Activated naive CD8-positive, alpha-beta T cell (primary cell): ENCODE data around the gene TRHDE.

Experiments
- H3K27ac Mint-ChIP-seq: one replicate; pipeline ENCODE4 v1.8.0; 2021; ENCODE audit warnings: mixed read lengths
- H3K27me3 Mint-ChIP-seq: one replicate; pipeline ENCODE4 v1.8.0; 2021; ENCODE audit warnings: mixed read lengths
- H3K36me3 Mint-ChIP-seq: one replicate; pipeline ENCODE4 v1.8.0; 2021; ENCODE audit warnings: mixed read lengths
- H3K4me1 Mint-ChIP-seq: one replicate; pipeline ENCODE4 v1.8.0; 2021; ENCODE audit warnings: low read depth, mixed read lengths
- H3K4me3 Mint-ChIP-seq: one replicate; pipeline ENCODE4 v1.8.0; 2021; ENCODE audit warnings: mild to moderate bottlenecking, mixed read lengths
- H3K9me3 Mint-ChIP-seq: one replicate; pipeline ENCODE4 v1.8.0; 2021; ENCODE audit warnings: low read depth, mixed read lengths

TRHDE gene, protein sequence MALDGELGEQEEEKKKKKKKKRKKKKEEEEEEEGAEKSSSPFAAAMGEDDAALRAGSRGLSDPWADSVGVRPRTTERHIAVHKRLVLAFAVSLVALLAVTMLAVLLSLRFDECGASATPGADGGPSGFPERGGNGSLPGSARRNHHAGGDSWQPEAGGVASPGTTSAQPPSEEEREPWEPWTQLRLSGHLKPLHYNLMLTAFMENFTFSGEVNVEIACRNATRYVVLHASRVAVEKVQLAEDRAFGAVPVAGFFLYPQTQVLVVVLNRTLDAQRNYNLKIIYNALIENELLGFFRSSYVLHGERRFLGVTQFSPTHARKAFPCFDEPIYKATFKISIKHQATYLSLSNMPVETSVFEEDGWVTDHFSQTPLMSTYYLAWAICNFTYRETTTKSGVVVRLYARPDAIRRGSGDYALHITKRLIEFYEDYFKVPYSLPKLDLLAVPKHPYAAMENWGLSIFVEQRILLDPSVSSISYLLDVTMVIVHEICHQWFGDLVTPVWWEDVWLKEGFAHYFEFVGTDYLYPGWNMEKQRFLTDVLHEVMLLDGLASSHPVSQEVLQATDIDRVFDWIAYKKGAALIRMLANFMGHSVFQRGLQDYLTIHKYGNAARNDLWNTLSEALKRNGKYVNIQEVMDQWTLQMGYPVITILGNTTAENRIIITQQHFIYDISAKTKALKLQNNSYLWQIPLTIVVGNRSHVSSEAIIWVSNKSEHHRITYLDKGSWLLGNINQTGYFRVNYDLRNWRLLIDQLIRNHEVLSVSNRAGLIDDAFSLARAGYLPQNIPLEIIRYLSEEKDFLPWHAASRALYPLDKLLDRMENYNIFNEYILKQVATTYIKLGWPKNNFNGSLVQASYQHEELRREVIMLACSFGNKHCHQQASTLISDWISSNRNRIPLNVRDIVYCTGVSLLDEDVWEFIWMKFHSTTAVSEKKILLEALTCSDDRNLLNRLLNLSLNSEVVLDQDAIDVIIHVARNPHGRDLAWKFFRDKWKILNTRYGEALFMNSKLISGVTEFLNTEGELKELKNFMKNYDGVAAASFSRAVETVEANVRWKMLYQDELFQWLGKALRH

DNA sequence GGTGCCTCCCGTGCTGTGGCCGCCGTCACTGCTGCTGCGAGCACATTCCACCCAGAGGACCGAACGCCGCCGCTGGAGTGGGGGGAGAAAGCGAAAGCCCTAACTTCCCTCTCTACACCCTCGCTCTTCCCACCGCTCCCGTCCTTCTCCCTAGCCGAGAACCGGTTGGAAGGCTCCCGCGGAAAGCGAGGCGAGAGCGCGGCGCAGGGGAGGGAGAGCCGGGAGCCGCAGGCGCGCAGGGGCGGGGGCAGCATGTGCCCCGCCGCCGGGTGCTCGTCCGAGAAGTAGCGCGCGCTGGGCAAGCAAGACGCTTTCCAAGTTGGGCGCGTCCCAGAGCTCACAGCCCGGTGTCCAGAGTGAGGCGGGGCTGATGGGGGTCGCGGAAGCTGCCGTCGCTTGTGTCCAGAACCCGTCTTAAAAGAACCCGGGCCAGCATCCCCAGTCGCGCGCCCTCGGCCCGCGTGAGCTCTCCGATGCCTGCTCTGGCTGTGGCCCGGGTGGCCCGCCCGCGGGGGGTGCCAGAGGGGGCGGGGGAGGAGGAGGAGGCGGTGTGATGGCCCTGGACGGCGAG lies at the start of gene TRHDE:
TRHDE (plus strand) TSS at position 280 of the 571 bp plus-strand sequence; CDS start at position 554, 274 bp downstream.
- H3K36me3 Mint-ChIP-seq: no peaks in the 10 kb centered on the region
- no peak within 1 kb of the TSS for H3K27ac Mint-ChIP-seq
- peaks cover 6% of the 10 kb centered on the region for H3K4me1 Mint-ChIP-seq
- no peaks in the 10 kb centered on the region for H3K9me3 Mint-ChIP-seq
- H3K4me3 Mint-ChIP-seq: peak within 1 kb of the TSS; percentile 7
- peaks cover 30% of the 10 kb centered on the region for H3K27me3 Mint-ChIP-seq

DNA sequence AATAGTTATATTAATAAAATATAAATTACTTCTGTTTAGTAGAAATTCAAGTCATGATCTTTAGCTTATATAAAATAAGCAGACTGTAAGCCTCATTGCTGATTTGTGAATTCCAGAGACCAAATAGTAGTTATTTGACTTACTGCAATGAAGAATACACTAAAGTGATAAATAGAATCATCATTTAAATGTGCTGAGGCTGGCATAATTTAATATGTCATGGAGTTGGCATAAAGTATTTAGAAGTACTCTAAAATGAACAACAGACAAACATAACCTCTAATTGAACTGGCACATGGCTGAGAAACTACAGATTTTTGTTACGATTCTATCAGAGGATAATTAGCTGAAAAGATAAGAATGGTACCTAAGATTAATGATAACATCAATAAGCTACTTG lies 45.7 kb upstream of the TRHDE start:
- Mint-ChIP-seq H3K4me1 (no peaks in the 10 kb centered on the region), H3K27ac (no peak overlapping the region), H3K27me3 (no peaks in the 10 kb centered on the region), H3K4me3 (no peak overlapping the region), H3K36me3 (no peaks in the 10 kb centered on the region), H3K9me3 (no peaks in the 10 kb centered on the region)

DNA sequence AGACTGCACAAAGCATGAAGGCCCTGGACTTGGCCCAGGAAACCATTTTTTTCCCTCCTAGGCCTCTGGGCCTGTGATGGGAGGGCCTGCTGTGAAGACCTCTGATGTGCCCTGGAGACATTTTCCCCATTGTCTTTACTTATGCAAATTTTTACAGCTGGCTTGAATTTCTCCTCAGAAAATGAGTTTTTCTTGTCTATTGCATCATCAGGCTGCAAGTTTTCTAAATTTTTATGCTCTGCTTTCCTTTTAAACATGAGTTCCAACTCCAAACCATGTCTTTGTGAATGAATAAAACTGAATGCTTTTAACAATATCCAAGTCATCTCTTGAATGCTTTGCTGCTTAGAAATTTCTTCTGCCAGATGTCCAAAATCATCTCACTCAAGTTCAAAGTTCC lies 43.7 kb upstream of the TRHDE start:
- Mint-ChIP-seq H3K4me3 (no peak overlapping the region), H3K4me1 (no peaks in the 10 kb centered on the region), H3K27ac (no peak overlapping the region), H3K36me3 (no peaks in the 10 kb centered on the region), H3K27me3 (no peaks in the 10 kb centered on the region), H3K9me3 (no peaks in the 10 kb centered on the region)

DNA sequence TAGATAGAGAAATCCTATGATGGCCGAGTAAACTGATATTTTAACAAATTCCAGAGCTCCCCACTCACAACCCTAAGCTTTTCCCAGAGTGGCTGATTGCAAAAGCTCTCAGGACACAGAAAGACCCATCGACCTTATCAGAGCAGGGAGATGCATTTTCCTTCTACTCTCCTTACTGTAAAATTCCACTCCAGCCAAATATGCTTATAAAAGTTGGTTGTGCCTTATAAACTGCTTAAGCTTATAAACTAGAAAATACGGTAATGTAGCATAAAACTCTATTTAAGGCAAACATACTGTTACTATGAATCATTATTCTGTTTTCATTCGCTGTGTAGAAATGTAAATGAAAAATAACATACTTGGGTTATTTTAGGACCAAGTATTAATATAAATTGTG lies 41.6 kb upstream of the TRHDE start:
- Mint-ChIP-seq H3K4me3 (no peak overlapping the region), H3K27ac (no peak overlapping the region), H3K4me1 (no peaks in the 10 kb centered on the region), H3K27me3 (no peaks in the 10 kb centered on the region), H3K9me3 (no peaks in the 10 kb centered on the region), H3K36me3 (no peaks in the 10 kb centered on the region)

DNA sequence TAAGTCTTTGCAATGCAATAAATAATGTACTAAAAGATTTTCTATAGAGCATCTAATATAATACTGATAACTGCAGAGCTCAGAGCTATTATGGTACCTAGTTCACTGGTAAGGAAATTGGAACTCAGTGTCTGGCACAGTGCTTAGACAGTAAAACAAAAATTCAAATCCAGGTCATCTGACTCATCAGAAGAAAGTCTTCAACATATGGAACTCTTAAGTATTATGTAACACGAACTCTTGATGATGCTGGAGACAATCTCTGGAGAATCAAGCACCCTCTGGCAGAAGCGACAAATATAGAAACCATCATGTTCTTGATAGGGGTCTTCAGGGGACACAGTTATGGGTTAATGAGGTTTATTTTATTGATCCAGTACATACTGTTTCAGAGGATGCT lies 37.3 kb upstream of the TRHDE start:
- H3K36me3 Mint-ChIP-seq: no peaks in the 10 kb centered on the region
- no peak overlapping the region for H3K4me3 Mint-ChIP-seq
- H3K9me3 Mint-ChIP-seq: no peaks in the 10 kb centered on the region
- no peaks in the 10 kb centered on the region for H3K27me3 Mint-ChIP-seq
- H3K27ac Mint-ChIP-seq: no peak overlapping the region
- no peaks in the 10 kb centered on the region for H3K4me1 Mint-ChIP-seq

DNA sequence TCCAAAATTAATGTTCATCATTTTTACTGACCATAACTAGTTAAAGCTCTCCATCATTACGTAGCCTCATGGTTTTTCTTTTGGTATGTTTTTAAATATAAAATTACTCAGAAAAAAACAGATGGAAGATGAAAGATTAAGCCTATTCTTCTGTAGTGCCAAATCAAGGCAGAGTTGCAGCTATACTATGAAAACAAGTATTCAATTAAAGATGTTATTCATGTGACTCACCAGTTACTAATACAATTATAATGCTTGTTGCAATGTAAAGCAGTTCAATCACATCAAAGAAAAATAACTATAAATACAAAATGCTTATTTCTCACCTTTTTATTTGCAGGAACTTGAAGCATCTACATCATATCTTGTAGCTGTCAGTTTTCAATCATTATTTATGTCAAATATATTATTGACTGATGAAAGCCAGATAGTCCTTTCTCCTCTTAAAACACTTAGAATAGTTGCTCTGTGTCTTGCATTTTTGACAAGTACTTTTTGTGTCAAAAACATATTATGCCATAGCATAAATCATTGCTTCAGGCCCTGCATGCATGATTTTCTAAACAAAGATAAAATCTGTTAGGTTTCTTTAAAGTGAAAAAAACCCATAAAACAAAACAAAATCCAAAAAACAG lies 36.0 kb upstream of the TRHDE start:
- Mint-ChIP-seq H3K27me3 (no peaks in the 10 kb centered on the region), H3K36me3 (no peaks in the 10 kb centered on the region), H3K4me1 (no peaks in the 10 kb centered on the region), H3K4me3 (no peak overlapping the region), H3K27ac (no peak overlapping the region), H3K9me3 (no peaks in the 10 kb centered on the region)

DNA sequence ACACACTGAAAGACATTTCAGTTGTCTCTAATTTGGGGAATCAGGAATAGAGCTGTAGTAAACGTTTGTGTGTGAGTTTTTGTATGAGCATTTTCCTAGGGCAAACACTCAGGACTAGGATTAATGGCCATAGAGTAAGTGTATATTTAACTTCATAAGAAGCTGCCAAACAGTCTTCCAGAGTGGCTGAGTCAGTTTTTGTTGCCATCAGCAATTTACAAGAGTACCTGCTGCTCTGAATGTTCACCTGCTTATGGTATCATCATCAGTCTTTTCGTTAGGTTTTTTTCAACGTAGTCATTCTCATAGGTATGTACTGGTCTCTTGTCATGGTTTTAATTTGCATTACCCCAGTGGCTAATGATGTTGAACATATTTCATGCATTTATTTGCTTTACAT lies 30.6 kb upstream of the TRHDE start:
- H3K9me3 Mint-ChIP-seq: no peaks in the 10 kb centered on the region
- no peaks in the 10 kb centered on the region for H3K36me3 Mint-ChIP-seq
- H3K4me1 Mint-ChIP-seq: no peaks in the 10 kb centered on the region
- H3K27me3 Mint-ChIP-seq: no peaks in the 10 kb centered on the region
- H3K27ac Mint-ChIP-seq: no peak overlapping the region
- H3K4me3 Mint-ChIP-seq: no peak overlapping the region

DNA sequence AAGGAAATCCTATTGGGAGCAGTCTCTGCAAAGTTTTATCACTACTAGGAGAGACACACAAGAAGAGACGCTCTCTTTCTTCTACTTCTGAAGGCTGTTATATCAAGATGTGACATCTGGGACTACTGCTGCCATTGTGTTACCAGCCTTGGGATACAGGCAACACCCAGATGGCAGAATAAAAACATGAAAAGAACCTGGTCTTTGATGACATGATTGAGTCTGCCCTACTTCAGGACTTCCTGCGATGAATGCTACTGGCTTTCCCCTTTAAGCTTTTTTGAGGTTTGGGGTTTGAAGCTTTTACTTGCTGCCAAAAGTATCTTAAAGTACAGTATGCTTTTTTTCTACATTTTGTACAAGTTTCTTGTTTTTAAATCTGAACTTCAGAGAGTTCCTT lies 29.2 kb upstream of the TRHDE start:
- H3K27ac Mint-ChIP-seq: no peak overlapping the region
- no peaks in the 10 kb centered on the region for H3K36me3 Mint-ChIP-seq
- H3K4me1 Mint-ChIP-seq: no peaks in the 10 kb centered on the region

DNA sequence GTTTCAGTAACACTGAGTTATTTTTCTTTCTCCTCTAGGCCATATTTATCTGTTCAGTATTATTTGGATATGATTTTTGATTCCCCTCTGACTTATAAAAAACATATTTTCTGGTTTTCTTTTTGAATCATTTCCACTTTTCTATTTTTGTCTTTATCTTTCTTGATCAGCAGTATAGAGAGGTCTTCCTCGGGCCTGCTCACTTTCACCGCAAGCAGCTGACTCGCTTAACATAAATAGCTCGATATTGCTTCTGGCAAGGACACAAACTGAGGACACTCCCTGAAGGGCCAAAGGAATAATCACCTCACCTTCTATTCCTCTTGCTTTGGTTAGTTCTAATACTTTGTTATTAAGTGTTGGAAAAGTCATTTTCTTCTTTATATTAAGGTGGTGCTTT lies 25.8 kb upstream of the TRHDE start:
- Mint-ChIP-seq H3K27ac (no peak overlapping the region), H3K27me3 (no peaks in the 10 kb centered on the region), H3K9me3 (peaks cover 6% of the 10 kb centered on the region)

More for the DNA sequence above, 29.2 kb upstream of the TRHDE start:
- Mint-ChIP-seq H3K4me3 (no peak overlapping the region), H3K9me3 (no peaks in the 10 kb centered on the region), H3K27me3 (no peaks in the 10 kb centered on the region)

DNA sequence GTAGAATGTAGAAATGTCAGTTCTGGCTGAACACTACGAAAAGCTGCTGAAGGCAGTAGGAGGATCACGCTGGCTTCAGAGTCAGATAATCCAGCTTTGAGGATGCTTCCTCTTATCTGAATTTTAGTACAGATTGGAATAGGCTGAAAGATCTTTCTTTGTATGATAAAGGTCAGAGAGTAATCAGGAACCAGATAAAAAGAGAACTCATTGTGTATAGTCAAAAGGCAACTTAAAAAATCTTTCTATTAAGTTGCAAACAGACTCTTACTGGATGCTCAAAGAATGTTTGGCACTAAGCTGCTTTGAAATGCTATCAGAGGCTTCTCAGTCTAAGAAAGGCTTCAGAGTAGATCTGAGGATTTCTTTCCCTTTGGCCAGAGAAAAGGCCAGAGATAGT lies 21.8 kb upstream of the TRHDE start:
- Mint-ChIP-seq H3K27ac (no peak overlapping the region), H3K4me1 (no peaks in the 10 kb centered on the region), H3K4me3 (no peak overlapping the region), H3K9me3 (peaks cover 13% of the 10 kb centered on the region), H3K27me3 (no peaks in the 10 kb centered on the region), H3K36me3 (no peaks in the 10 kb centered on the region)

More for the DNA sequence above, 25.8 kb upstream of the TRHDE start:
- H3K4me1 Mint-ChIP-seq: no peaks in the 10 kb centered on the region
- no peaks in the 10 kb centered on the region for H3K36me3 Mint-ChIP-seq
- no peak overlapping the region for H3K4me3 Mint-ChIP-seq

DNA sequence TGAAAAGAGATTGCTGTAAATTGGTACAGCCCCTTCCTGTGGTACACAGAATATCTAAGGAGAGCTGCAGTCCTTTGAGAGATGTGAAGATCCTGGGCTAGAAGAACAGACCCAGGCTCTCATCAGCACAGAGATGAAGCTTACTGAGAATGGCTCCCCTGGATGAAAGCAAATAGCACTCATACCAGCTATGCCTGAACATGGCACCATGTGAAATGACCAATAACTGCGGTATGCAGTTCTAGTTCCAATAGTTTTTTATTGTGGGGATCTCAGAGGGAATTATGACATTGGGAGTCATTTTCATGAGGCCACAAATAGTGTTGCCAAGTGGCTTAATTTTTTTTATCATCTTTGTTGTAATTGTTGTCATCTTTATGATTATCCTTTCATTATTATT lies 15.4 kb upstream of the TRHDE start:
- Mint-ChIP-seq H3K27me3 (peaks cover 5% of the 10 kb centered on the region), H3K4me1 (no peaks in the 10 kb centered on the region), H3K4me3 (no peak overlapping the region)

DNA sequence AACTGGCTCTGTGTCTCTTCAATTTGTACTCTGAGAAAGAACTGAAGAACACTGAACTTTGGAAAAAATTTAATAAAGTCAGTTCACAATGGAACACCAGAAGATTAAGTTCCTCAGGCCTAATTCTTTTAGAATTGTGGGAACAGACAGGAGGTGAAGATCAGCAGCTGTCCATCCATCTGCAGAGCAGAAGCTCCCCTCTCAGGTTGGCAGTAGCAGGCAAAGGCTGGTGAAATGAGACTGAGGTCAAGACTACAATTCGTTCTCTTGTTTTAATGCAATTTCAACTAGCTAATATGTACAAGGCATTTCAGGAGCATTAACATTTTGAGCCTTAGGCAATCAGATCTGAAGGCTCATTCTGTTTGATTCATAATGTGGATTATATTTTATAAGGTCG lies 10.3 kb upstream of the TRHDE start:
- peaks cover 2% of the 10 kb centered on the region for H3K27me3 Mint-ChIP-seq
- no peak overlapping the region for H3K4me3 Mint-ChIP-seq
- H3K4me1 Mint-ChIP-seq: no peaks in the 10 kb centered on the region
- H3K36me3 Mint-ChIP-seq: no peaks in the 10 kb centered on the region
- no peaks in the 10 kb centered on the region for H3K9me3 Mint-ChIP-seq
- H3K27ac Mint-ChIP-seq: no peak overlapping the region

More for the DNA sequence above, 15.4 kb upstream of the TRHDE start:
- Mint-ChIP-seq H3K27ac (no peak overlapping the region), H3K9me3 (peaks cover 7% of the 10 kb centered on the region), H3K36me3 (no peaks in the 10 kb centered on the region)

DNA sequence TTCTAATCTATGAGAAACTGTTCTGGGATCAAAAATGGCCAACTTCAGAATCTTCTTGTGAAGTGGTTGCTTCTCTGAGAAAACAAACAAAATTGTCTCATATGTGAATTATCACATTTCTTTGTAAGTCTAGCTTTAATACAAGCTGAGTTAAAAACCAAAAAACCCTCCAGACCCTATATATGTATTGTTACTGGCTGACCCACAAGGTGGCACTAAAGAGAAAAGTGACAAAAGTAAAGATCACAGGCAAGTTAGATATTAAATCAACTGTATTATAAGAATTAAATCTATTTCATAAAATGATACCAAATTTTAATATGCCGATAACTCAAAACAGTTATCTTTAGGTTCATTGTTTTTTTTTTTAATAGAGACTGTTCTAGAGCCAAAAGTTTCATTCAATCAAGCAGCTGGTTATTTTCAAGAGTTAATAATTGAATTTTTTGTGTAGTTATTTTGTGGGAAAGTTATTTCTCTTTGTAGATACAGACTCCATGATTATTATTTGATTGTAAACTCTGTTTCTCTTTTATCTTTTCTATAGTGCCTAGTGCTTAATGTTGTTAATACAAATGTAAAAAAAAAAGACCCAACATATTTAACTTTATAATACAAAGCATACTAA lies 7.5 kb upstream of the TRHDE start:
- Mint-ChIP-seq H3K27ac (no peak overlapping the region), H3K27me3 (peaks cover 1% of the 10 kb centered on the region), H3K36me3 (no peaks in the 10 kb centered on the region), H3K9me3 (no peaks in the 10 kb centered on the region), H3K4me1 (no peaks in the 10 kb centered on the region), H3K4me3 (no peak overlapping the region)

DNA sequence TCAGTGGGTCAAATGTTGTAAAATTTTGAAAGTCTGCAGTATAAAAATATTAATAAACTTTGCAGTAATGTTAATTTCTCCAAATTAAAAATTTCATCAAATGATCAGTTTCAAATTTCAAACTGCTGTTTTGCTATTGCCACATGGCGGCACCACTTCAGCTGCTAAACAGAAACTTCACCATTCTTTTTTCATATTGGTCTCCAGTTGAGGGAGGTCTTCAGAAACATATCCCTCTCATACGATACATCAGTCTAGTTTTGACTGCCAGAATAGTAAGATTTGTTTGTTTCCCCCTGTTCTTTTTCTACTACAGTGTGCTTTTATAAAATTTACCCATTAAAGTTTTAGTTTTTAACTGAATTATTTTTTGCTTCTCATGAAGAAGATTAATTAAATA lies 4.2 kb upstream of the TRHDE start:
- Mint-ChIP-seq H3K27me3 (peaks cover 18% of the 10 kb centered on the region), H3K36me3 (no peaks in the 10 kb centered on the region), H3K9me3 (no peaks in the 10 kb centered on the region), H3K4me3 (no peak overlapping the region), H3K27ac (no peak overlapping the region), H3K4me1 (no peaks in the 10 kb centered on the region)
